IMR-90 (cell line): Measurements from ENCODE around the gene E2F4. TPM values are rescaled to one million over a fixed set of nuclear protein-coding genes. Genes with fewer than 3 reads are reported as not detected.

ENCODE experiments used
- ATAC-seq: fragments of 200-7000 bp; cut with Tn5 transposase; 2 replicates; pipeline ENCODE4 v1.9.1; 2020; ENCODE audit warnings: low read depth, mild to moderate bottlenecking, moderate library complexity
- BruUV-seq: library from RNA; stranded (reverse); fragments of 400-500 nt; replicated peaks from 2 replicates; lab custom pipeline; 2021; lab: Mats Ljungman, UMichigan
- CTCF ChIA-PET: fragments of 300-600 bp; formaldehyde crosslinking; extraction: SDS; loops from one replicate; lab custom pipeline; 2021; ENCODE audit warnings: antibody characterized with exemption; lab: Yijun Ruan, JAX
- POLR2A ChIA-PET: fragments of 300-600 bp; sonication (Branson Sonifier 250); formaldehyde crosslinking; loops from one replicate; lab custom pipeline; 2022; ENCODE audit warnings: antibody characterized with exemption; ENCODE audit not compliant: unreplicated experiment; lab: Charles Lee
- DNase-seq: peaks from one replicate; pipeline ENCODE4 v3.0.0; 2013
- H2AFZ ChIP-seq: replicated peaks from 2 replicates; pipeline ENCODE3; 2013; ENCODE audit warnings: low read length, mild to moderate bottlenecking; ENCODE audit not compliant: poor library complexity
- H2AK5ac ChIP-seq: 2 replicates; pipeline ENCODE4 v1.6.1; 2013; ENCODE audit warnings: low read depth, low read length, inconsistent platforms
- H2AK9ac ChIP-seq: replicated peaks from 2 replicates; pipeline ENCODE3; 2013; ENCODE audit warnings: mild to moderate bottlenecking, low read depth, low read length, moderate library complexity; ENCODE audit not compliant: poor library complexity
- H2BK120ac ChIP-seq: 2 replicates; pipeline ENCODE4 v1.6.1; 2013; ENCODE audit warnings: low read depth, low read length, inconsistent platforms
- H2BK15ac ChIP-seq: 3 replicates; pipeline ENCODE4 v1.6.1; 2013; ENCODE audit warnings: low read depth, low read length, inconsistent platforms
- H2BK20ac ChIP-seq: 2 replicates; pipeline ENCODE4 v1.6.1; 2013; ENCODE audit warnings: low read depth, mild to moderate bottlenecking, inconsistent platforms, low read length, moderate library complexity
- H2BK5ac ChIP-seq: 2 replicates; pipeline ENCODE4 v1.6.1; 2013; ENCODE audit warnings: mild to moderate bottlenecking, low read depth, low read length, inconsistent platforms; ENCODE audit not compliant: poor library complexity, severe bottlenecking
- H3K14ac ChIP-seq: replicated peaks from 2 replicates; pipeline ENCODE4 v1.6.1; 2013; ENCODE audit warnings: low read depth, low read length, inconsistent platforms
- H3K18ac ChIP-seq: 2 replicates; pipeline ENCODE4 v1.6.1; 2013; ENCODE audit warnings: low read depth, low read length, control low read depth
- H3K23ac ChIP-seq: 2 replicates; pipeline ENCODE4 v1.6.1; 2013; ENCODE audit warnings: low read depth, low read length, inconsistent platforms
- H3K27ac ChIP-seq: 2 replicates; pipeline ENCODE4 v1.5.1; 2013; ENCODE audit warnings: mild to moderate bottlenecking, control low read depth, low read length; ENCODE audit not compliant: insufficient read depth
- H3K27me3 ChIP-seq: 2 replicates; pipeline ENCODE4 v1.6.1; 2013; ENCODE audit warnings: low read length; ENCODE audit not compliant: control insufficient read depth, insufficient read depth
- H3K36me3 ChIP-seq: 2 replicates; pipeline ENCODE4 v1.6.1; 2013; ENCODE audit warnings: low read length, mixed read lengths; ENCODE audit not compliant: control insufficient read depth, insufficient read depth
- H3K4ac ChIP-seq: 2 replicates; pipeline ENCODE4 v1.6.1; 2013; ENCODE audit warnings: low read depth, low read length, inconsistent platforms
- H3K4me1 ChIP-seq: 2 replicates; pipeline ENCODE4 v1.6.1; 2013; ENCODE audit warnings: low read length, mixed read lengths; ENCODE audit not compliant: control insufficient read depth, insufficient read depth
- H3K4me2 ChIP-seq: 2 replicates; pipeline ENCODE4 v1.6.1; 2013; ENCODE audit warnings: low read depth, mild to moderate bottlenecking, control low read depth, low read length, moderate library complexity
- H3K4me3 ChIP-seq: 2 replicates; pipeline ENCODE4 v1.5.1; 2013; ENCODE audit warnings: low read depth, mild to moderate bottlenecking, control low read depth, low read length, moderate library complexity; ENCODE audit not compliant: insufficient read depth
- H3K56ac ChIP-seq: 2 replicates; pipeline ENCODE4 v1.6.1; 2013; ENCODE audit warnings: low read length, inconsistent platforms; ENCODE audit not compliant: insufficient read depth; ENCODE audit errors: extremely low read depth
- H3K79me1 ChIP-seq, 2 experiments: 2 replicates each; pipeline ENCODE4 v1.6.1; 2013; ENCODE audit warnings: low read length in 2 of 2, inconsistent platforms in 1 of 2, low read depth in 1 of 2
- H3K9ac ChIP-seq: 2 replicates; pipeline ENCODE4 v1.6.1; 2013; ENCODE audit warnings: low read depth, low read length, control low read depth
- H3K9me1 ChIP-seq: 2 replicates; pipeline ENCODE4 v1.6.1; 2013; ENCODE audit warnings: low read length, inconsistent platforms; ENCODE audit not compliant: insufficient read depth
- H3K9me3 ChIP-seq: 2 replicates; pipeline ENCODE4 v1.6.1; 2013; ENCODE audit warnings: low read length; ENCODE audit not compliant: control insufficient read depth, insufficient read depth
- H4K20me1 ChIP-seq: 2 replicates; pipeline ENCODE4 v1.6.1; 2013; ENCODE audit warnings: low read length, inconsistent platforms; ENCODE audit not compliant: insufficient read depth
- H4K5ac ChIP-seq: 2 replicates; pipeline ENCODE4 v1.6.1; 2013; ENCODE audit warnings: mild to moderate bottlenecking, low read depth, low read length, control low read depth
- H4K8ac ChIP-seq, 2 experiments: 2 replicates each; pipeline ENCODE4 v1.6.1; 2013; ENCODE audit warnings: low read depth in 2 of 2, low read length in 2 of 2, control low read depth in 1 of 2, inconsistent platforms in 1 of 2
- H4K91ac ChIP-seq: 2 replicates; pipeline ENCODE4 v1.6.1; 2013; ENCODE audit warnings: low read depth, low read length, inconsistent platforms; ENCODE audit not compliant: insufficient read depth
- CEBPB ChIP-seq: IDR thresholded peaks from 2 replicates; pipeline ENCODE4 v1.6.1; 2012; ENCODE audit warnings: low read depth, low read length, improper control_type of control experiment
- MAZ ChIP-seq: IDR thresholded peaks from 2 replicates; pipeline ENCODE4 v1.6.1; 2012; ENCODE audit warnings: low read depth, mild to moderate bottlenecking, low read length, improper control_type of control experiment, moderate library complexity, borderline replicate concordance
- NFE2L2 ChIP-seq: fragments of 150-350 bp; IDR thresholded peaks from 2 replicates; pipeline ENCODE4 v1.6.1; 2016; ENCODE audit warnings: low read depth, mild to moderate bottlenecking, low read length
- WGBS, 2 experiments: methylation state at CpG; one replicate each; pipeline versions ENCODE4 v1.1.5 to v1.1.7; 2013; ENCODE audit warnings: missing lambda C conversion rate in 2 of 2; ENCODE audit not compliant: insufficient read length in 1 of 2; ENCODE audit errors: extremely low coverage in 2 of 2; 5-methylcytosine and 5-hydroxymethylcytosine counted together
- dilution Hi-C: fragments of 300-500 bp; cut with HindIII; formaldehyde crosslinking; loops from one replicate; pipeline ENCODE4 v1.14.3; 2018; ENCODE audit warnings: low sequenced_read_pairs; ENCODE audit not compliant: unreplicated experiment
- in situ Hi-C: fragments of 300-500 bp; cut with MboI; formaldehyde crosslinking; loops from 3 replicates; pipeline ENCODE4 v1.14.3; 2019; ENCODE audit warnings: low sequenced_read_pairs, inconsistent platforms, mixed read lengths
- intact Hi-C: fragments of 100-400 bp; cut with micrococcal nuclease; formaldehyde crosslinking; loops from 2 replicates; pipeline ENCODE4 v1.10.0; 2022
- polyA plus RNA-seq, 3 experiments: library from polyadenylated mRNA; depleted of rRNA; stranded (reverse); fragments of >200 nt; gene quantifications; 2 replicates each; pipeline ENCODE4 v1.2.3, GENCODE V29; 2012; ENCODE audit warnings: low replicate concordance in 1 of 3
- total RNA-seq: library from RNA; depleted of rRNA; stranded (reverse); fragments of >200 nt; gene quantifications from 2 replicates; pipeline ENCODE4 v1.2.3, GENCODE V29; 2012

Gene E2F4
- total and polyA plus RNA-seq, 2 of the 4 experiments (the other 2 are of a cell fraction): 63.4 to 103 TPM

- TF ChIP-seq CEBPB: no peak
Measured at GRCh38 chr16:67191411-67191994, 452 bp upstream of the E2F4 start (continued).

- Histone ChIP-seq H4K8ac (peak overlapping the region; percentile 83 to 98; a peak in 3 of 4 replicates), H3K36me3 (peaks cover 45% of the 10 kb centered on the region), H3K9ac (peak overlapping the region; percentile 98), H3K56ac (peak overlapping the region; percentile 69), H3K4me1 (peaks cover 15% of the 10 kb centered on the region), H3K27ac (peak overlapping the region; percentile 95), H2AK5ac (peak overlapping the region; percentile 92), H2AK9ac (peak overlapping the region; percentile 100), H4K91ac (peak overlapping the region; percentile 93), H3K4me2 (peak overlapping the region; percentile 75), H3K27me3 (no peaks in the 10 kb centered on the region), H3K4ac (peak overlapping the region; percentile 93), H2BK120ac (no peak overlapping the region), H4K20me1 (peaks cover 34% of the 10 kb centered on the region), H2BK5ac (peak overlapping the region; percentile 88), H3K79me1 (peaks cover 25 to 54% of the 10 kb centered on the region in 2 experiments), H2BK20ac (no peak overlapping the region), H2AFZ (peak overlapping the region; percentile 98), H3K18ac (no peak overlapping the region), H3K14ac (peak overlapping the region; percentile 97), H3K9me1 (peaks cover 23% of the 10 kb centered on the region), H3K4me3 (peak overlapping the region; percentile 95), H4K5ac (peak overlapping the region; percentile 85), H3K9me3 (no peaks in the 10 kb centered on the region), H2BK15ac (0 out of 3 replicates have a peak overlapping the region, but pooled peaks have one; percentile 21), H3K23ac (peak overlapping the region; percentile 80; the same call in 1 of the 2 replicates)
- ATAC-seq (no peak), DNase-seq (no peak)
- 80% methylated on average over 4 of the region's 17 CpGs; no CpG with 5 or more reads in 1 of the 2 experiments for WGBS, 2 experiments
- in situ Hi-C loops (no loop called here), intact Hi-C loops (no loop called here), dilution Hi-C loops (no loop called here)
- no TSS peak for BruUV-seq
- TF ChIP-seq CEBPB (no peak), NFE2L2 (no peak), MAZ (no peak)
- ChIA-PET POLR2A (no interaction called here), CTCF (no interaction called here)
Measured at GRCh38 chr16:67192781-67193361, 916 bp downstream of the E2F4 start.
